ENCODE measurements around the gene CFAP73.

Gene CFAP73

GRCh38 chr12:113131556-113131955 is 18.0 kb upstream of the CFAP73 start:
- no peak for TF ChIP-seq CTCF (IDR thresholded peaks at IDR 0.05; ENCODE audit: low read depth, low read length)
- no peak overlapping the region for H3K4me3 ChIP-seq (ENCODE audit: low read depth, low read length)

GRCh38 chr12:113133036-113133435 is 16.5 kb upstream of the CFAP73 start:
- no peak for TF ChIP-seq CTCF (IDR thresholded peaks at IDR 0.05; ENCODE audit: low read depth, low read length)
- H3K4me3 ChIP-seq (ENCODE audit: low read depth, low read length), result no peak overlapping the region

- H3K4me3 ChIP-seq (ENCODE audit: low read depth, low read length), result no peak overlapping the region
- TF ChIP-seq CTCF (IDR thresholded peaks at IDR 0.05; ENCODE audit: low read depth, low read length), result no peak
Observed at GRCh38 chr12:113133666-113134065, 15.9 kb upstream of the CFAP73 start.

- no peak overlapping the region for H3K4me3 ChIP-seq (ENCODE audit: low read depth, low read length)
- no peak for TF ChIP-seq CTCF (IDR thresholded peaks at IDR 0.05; ENCODE audit: low read depth, low read length)
Observed at GRCh38 chr12:113134071-113134470, 15.5 kb upstream of the CFAP73 start.

DNA sequence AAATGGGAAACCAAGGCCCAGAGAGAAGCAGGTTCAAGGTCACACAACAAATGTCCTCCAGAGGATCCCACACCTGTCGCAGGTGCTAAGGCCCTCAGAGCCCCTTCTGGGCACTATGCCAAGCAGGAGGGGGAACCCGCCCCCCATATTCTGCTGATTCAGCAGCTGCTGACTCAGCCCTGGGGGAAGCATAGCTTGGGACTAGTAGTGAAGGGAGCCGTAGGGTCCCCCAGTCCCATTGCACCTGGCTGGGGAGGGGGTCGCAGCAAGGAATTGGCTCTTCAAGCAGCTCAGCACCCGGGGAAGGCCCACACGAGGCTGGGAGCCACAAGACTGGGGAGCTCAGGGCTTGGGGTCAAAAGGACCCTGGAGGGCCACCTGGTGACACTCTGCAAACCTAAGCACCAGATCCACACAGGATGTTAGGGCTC is 15.0 kb upstream of the CFAP73 start:
- no peak overlapping the region for H3K4me3 ChIP-seq (ENCODE audit: low read depth, low read length)
- no peak for TF ChIP-seq CTCF (IDR thresholded peaks at IDR 0.05; ENCODE audit: low read depth, low read length)

DNA sequence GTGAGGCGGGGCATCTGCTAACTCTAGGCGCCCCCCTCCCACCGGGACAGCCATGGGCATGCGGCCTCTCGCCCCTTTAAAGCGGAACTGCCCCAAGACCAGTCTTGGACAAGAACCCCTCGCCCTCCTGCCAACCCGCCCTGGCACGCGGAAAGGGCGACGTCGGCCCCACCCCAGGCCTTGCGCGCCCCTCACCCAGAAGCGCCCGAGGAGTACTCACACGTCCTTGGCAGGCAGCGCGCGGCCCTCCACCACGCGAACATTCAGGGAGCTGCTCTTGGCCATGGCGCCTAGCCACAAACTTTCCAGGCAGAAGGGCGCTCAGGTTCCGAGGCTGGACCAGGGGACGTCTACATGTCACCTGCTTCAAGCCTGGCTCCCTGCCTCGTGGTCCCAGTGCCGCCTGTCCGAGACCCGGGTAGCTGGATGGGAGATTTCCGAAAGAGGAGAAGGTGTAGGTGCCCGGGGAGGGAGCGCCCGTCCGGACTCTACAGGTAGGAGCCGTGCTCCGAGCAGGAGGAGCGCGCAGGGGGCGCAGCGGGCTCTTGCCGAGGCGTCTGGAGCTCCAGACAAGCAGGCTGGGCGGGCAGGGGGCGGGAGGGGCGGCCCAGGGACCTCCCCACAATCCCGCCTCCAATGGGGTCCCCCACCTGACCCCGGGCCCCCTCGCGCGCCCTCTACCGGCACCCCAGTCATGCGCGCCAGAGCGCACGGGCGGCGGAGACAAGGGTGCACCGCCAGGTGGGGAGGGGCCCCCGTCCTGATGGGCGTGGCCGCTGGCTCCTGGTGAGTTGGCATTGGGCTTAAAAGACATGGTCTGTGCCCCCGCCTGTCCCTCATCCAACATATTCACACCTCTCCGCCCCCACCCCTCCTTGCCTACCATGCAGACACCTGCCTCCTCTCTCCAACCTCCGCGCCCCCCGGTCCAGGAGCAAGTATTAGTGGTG is 14.1 kb upstream of the CFAP73 start, which contains the start of gene RASAL1:
Gene RASAL1, minus strand, starts transcription at position 584 of the 950 bp plus-strand sequence. Its CDS starts 299 bp downstream, at position 285.
- H3K4me3 ChIP-seq (ENCODE audit: low read depth, low read length), result no peak within 1 kb of the TSS
- TF ChIP-seq CTCF (IDR thresholded peaks at IDR 0.05; ENCODE audit: low read depth, low read length), result no peak
